Muscle of arm (tissue), 12 donors: ENCODE results near the gene ARIH1. TPM values are rescaled to one million over a fixed set of nuclear protein-coding genes. Genes with fewer than 3 reads are reported as not detected.

Source experiments
- polyA plus RNA-seq, 12 donors: library from polyadenylated mRNA; unstranded; fragments of 120-200 nt; gene quantifications; one replicate each; pipeline ENCODE4 v1.2.1, GENCODE V29; 2013; ENCODE audit not compliant: insufficient read length in 12 of 12

Gene ARIH1
- polyA plus RNA-seq, 12 donors, result 113 to 158 (median 147) TPM; not detected in 1

Other genes with a start within 250 kb of the ARIH1 start
- gene PKM, start 243.1 kb upstream of the ARIH1 start, polyA plus RNA-seq, result 100 to 1,000 TPM; 321 to 994 (median 713) TPM
- gene PARP6, start 201.8 kb upstream of the ARIH1 start, polyA plus RNA-seq, result 100 to 1,000 TPM in 2 of 12 donors, 10 to 100 TPM in 9, not detected in 1; 43.8 to 108 (median 62.3) TPM
- gene CELF6, start 154.2 kb upstream of the ARIH1 start, polyA plus RNA-seq, result 1 to 10 TPM in 9 of 12 donors, under 1 TPM in 1, not detected in 2; 0.86 to 3.0 (median 1.4) TPM
- gene HEXA, start 98.3 kb upstream of the ARIH1 start, polyA plus RNA-seq, result 10 to 100 TPM in 11 of 12 donors, not detected in 1; 29.3 to 65.5 (median 49.2) TPM
- gene TMEM202, start 76.0 kb upstream of the ARIH1 start, polyA plus RNA-seq, result not detected
- under 1 TPM in 3 of 12 donors, not detected in 9; 0.09 to 0.51 (median 0.27) TPM for gene GOLGA6B, start 180.4 kb downstream of the ARIH1 start, polyA plus RNA-seq
- not detected for gene HIGD2B, start 211.9 kb downstream of the ARIH1 start, polyA plus RNA-seq
- gene BBS4, start 211.9 kb downstream of the ARIH1 start, polyA plus RNA-seq, result 10 to 100 TPM in 11 of 12 donors, not detected in 1; 17.5 to 37.0 (median 23.1) TPM